PC-3 (cell line): ENCODE results near the gene CD1B. TPM values are rescaled to one million over a fixed set of nuclear protein-coding genes. Genes with fewer than 3 reads are reported as not detected.

Experiments used
- ATAC-seq: fragments of 200-7000 bp; cut with Tn5 transposase; 2 replicates; pipeline ENCODE4 v1.9.1; 2020; ENCODE audit warnings: mild to moderate bottlenecking, moderate library complexity
- BruUV-seq: library from RNA; stranded (reverse); fragments of 400-500 nt; replicated peaks from 2 replicates; lab custom pipeline; 2021; lab: Mats Ljungman, UMichigan
- CTCF ChIA-PET: fragments of 300-600 bp; sonication (Branson Sonifier 250); formaldehyde crosslinking; loops from one replicate; lab custom pipeline; 2022; ENCODE audit warnings: antibody characterized with exemption; lab: Charles Lee
- POLR2A ChIA-PET: fragments of 300-600 bp; sonication (Branson Sonifier 250); formaldehyde crosslinking; loops from one replicate; lab custom pipeline; 2022; ENCODE audit warnings: antibody characterized with exemption; ENCODE audit not compliant: unreplicated experiment; lab: Charles Lee
- DNase-seq: peaks from one replicate; pipeline ENCODE4 v3.0.0-alpha.2; 2015
- H2AFZ ChIP-seq: fragments of 300-600 bp; sonication (generic); 2 replicates; pipeline ENCODE4 v1.6.0; 2016; ENCODE audit warnings: antibody characterized with exemption, low read length
- H3F3A ChIP-seq: fragments of 300-600 bp; sonication (generic); one replicate; pipeline ENCODE4 v1.6.0; 2017; ENCODE audit warnings: antibody characterized with exemption, low read length, control low read depth, mild to moderate bottlenecking; ENCODE audit not compliant: unreplicated experiment
- H3K27ac ChIP-seq: fragments of 300-600 bp; sonication (generic); 2 replicates; pipeline ENCODE4 v1.5.1; 2016; ENCODE audit warnings: mild to moderate bottlenecking, low read length
- H3K27me3 ChIP-seq: fragments of 300-600 bp; sonication (generic); 2 replicates; pipeline ENCODE4 v1.6.1; 2016; ENCODE audit warnings: low read length, mixed read lengths
- H3K36me3 ChIP-seq: fragments of 300-600 bp; sonication (generic); 2 replicates; pipeline ENCODE4 v1.6.1; 2016; ENCODE audit warnings: low read depth, mixed run types, low read length, mixed read lengths
- H3K4me1 ChIP-seq: fragments of 300-600 bp; sonication (generic); 2 replicates; pipeline ENCODE4 v1.5.1; 2016; ENCODE audit warnings: low read length; ENCODE audit not compliant: insufficient read depth
- H3K4me2 ChIP-seq: fragments of 300-600 bp; sonication (generic); 2 replicates; pipeline ENCODE4 v1.6.0; 2016; ENCODE audit warnings: low read length
- H3K4me3 ChIP-seq: fragments of 300-600 bp; sonication (generic); 2 replicates; pipeline ENCODE4 v1.5.1; 2016; ENCODE audit warnings: mild to moderate bottlenecking, low read length, mixed read lengths
- H3K79me2 ChIP-seq: fragments of 300-600 bp; sonication (generic); 2 replicates; pipeline ENCODE4 v1.6.1; 2017; ENCODE audit warnings: low read length, mixed read lengths
- H3K9ac ChIP-seq: fragments of 300-600 bp; sonication (generic); 2 replicates; pipeline ENCODE4 v1.6.0; 2016; ENCODE audit warnings: mild to moderate bottlenecking, low read length
- H3K9me2 ChIP-seq: fragments of 300-600 bp; sonication (generic); replicated peaks from 2 replicates; pipeline ENCODE4 v1.6.1; 2016; ENCODE audit warnings: mixed run types, low read length, mixed read lengths
- H3K9me3 ChIP-seq: fragments of 300-600 bp; sonication (generic); 2 replicates; pipeline ENCODE4 v1.6.1; 2016; ENCODE audit warnings: low read length, mixed read lengths
- H4K20me1 ChIP-seq: fragments of 300-600 bp; sonication (generic); 2 replicates; pipeline ENCODE4 v1.6.1; 2016; ENCODE audit warnings: low read length, mixed read lengths
- CTCF ChIP-seq: fragments of 300-600 bp; sonication (generic); conservative IDR thresholded peaks from 2 replicates; pipeline ENCODE4 v1.5.1; 2017; ENCODE audit warnings: antibody characterized with exemption, low read depth, mild to moderate bottlenecking, low read length
- EZH2 ChIP-seq: fragments of 300-600 bp; sonication (generic); IDR thresholded peaks from one replicate; pipeline ENCODE4 v1.6.1; 2017; ENCODE audit warnings: antibody characterized with exemption, mild to moderate bottlenecking, low read length; ENCODE audit not compliant: unreplicated experiment
- EZH2phosphoT487 ChIP-seq: fragments of 300-600 bp; sonication (generic); IDR thresholded peaks from 2 replicates; pipeline ENCODE4 v1.6.1; 2018; ENCODE audit warnings: mild to moderate bottlenecking, antibody characterized with exemption, low read length, borderline replicate concordance
- intact Hi-C: fragments of 100-400 bp; cut with micrococcal nuclease; formaldehyde crosslinking; loops from 2 replicates; pipeline ENCODE4 v1.9.0; 2023
- total RNA-seq: library from RNA; depleted of rRNA; stranded (reverse); fragments of >200 nt; gene quantifications from 2 replicates; pipeline ENCODE4 v1.2.3, GENCODE V29; 2014

The CD1B gene
- total RNA-seq, 1 experiment from 2014 or later, result not detected

GRCh38 chr1:158290321-158290844 is 40.9 kb downstream of the CD1B start:
- Histone ChIP-seq H3K27me3 (peaks cover 22% of the 10 kb centered on the region), H3K79me2 (no peaks in the 10 kb centered on the region), H3K4me3 (no peak overlapping the region), H3K36me3 (no peaks in the 10 kb centered on the region), H4K20me1 (no peaks in the 10 kb centered on the region), H3K4me1 (no peaks in the 10 kb centered on the region), H3F3A (no peaks in the 10 kb centered on the region), H3K9me2 (no peaks in the 10 kb centered on the region), H3K9me3 (0 out of 2 replicates have a peak, but pooled peaks cover 4% of the 10 kb centered on the region), H2AFZ (no peak overlapping the region), H3K9ac (no peak overlapping the region), H3K4me2 (no peak overlapping the region), H3K27ac (no peak overlapping the region)
- DNase-seq (no peak), ATAC-seq (no peak)
- POLR2A ChIA-PET, result no interaction called here
- intact Hi-C loops, result no loop called here
- no TSS peak for BruUV-seq
- CTCF ChIA-PET, result no interaction called here
- TF ChIP-seq EZH2phosphoT487 (no peak), CTCF (no peak), EZH2 (no peak)

- H3K79me2 ChIP-seq, result no peaks in the 10 kb centered on the region
- no peaks in the 10 kb centered on the region for H3F3A ChIP-seq
- no peaks in the 10 kb centered on the region for H3K36me3 ChIP-seq
- no peaks in the 10 kb centered on the region for H3K4me1 ChIP-seq
- CTCF ChIA-PET, result no interaction called here
- no peak within 1 kb of the TSS for H2AFZ ChIP-seq
- TF ChIP-seq EZH2phosphoT487 (no peak), CTCF (no peak), EZH2 (no peak)
- peaks cover 22% of the 10 kb centered on the region for H3K27me3 ChIP-seq
- DNase-seq (no peak), ATAC-seq (no peak)
- no peak within 1 kb of the TSS for H3K27ac ChIP-seq
- no peaks in the 10 kb centered on the region for H4K20me1 ChIP-seq
- 0 out of 2 replicates have a peak, but pooled peaks cover 4% of the 10 kb centered on the region for H3K9me3 ChIP-seq
- intact Hi-C loops, result no loop called here
- H3K9me2 ChIP-seq, result no peaks in the 10 kb centered on the region
- no TSS peak for BruUV-seq
- no peak within 1 kb of the TSS for H3K4me3 ChIP-seq
- POLR2A ChIA-PET, result no interaction called here
- no peak within 1 kb of the TSS for H3K4me2 ChIP-seq
- no peak within 1 kb of the TSS for H3K9ac ChIP-seq
Measured at GRCh38 chr1:158289811-158290210, 41.5 kb downstream of the CD1B start, which contains the start of gene CD1C. TSS of gene CD1C (plus strand) at chr1:158289923. CDS start at chr1:158290065, 142 bp downstream.

- no peaks in the 10 kb centered on the region for H3F3A ChIP-seq
- H3K9me3 ChIP-seq, result no peaks in the 10 kb centered on the region
- no peak overlapping the region for H2AFZ ChIP-seq
- no peaks in the 10 kb centered on the region for H4K20me1 ChIP-seq
- H3K4me2 ChIP-seq, result no peak overlapping the region
- no TSS peak for BruUV-seq
- H3K4me3 ChIP-seq, result no peak overlapping the region
- peaks cover 20% of the 10 kb centered on the region for H3K27me3 ChIP-seq
- ATAC-seq (no peak), DNase-seq (no peak)
- no peaks in the 10 kb centered on the region for H3K9me2 ChIP-seq
- no peaks in the 10 kb centered on the region for H3K79me2 ChIP-seq
- TF ChIP-seq CTCF (no peak), EZH2 (no peak), EZH2phosphoT487 (no peak)
- no peaks in the 10 kb centered on the region for H3K4me1 ChIP-seq
- POLR2A ChIA-PET, result no interaction called here
- H3K9ac ChIP-seq, result no peak overlapping the region
- H3K36me3 ChIP-seq, result no peaks in the 10 kb centered on the region
- intact Hi-C loops, result no loop called here
- CTCF ChIA-PET, result no interaction called here
- no peak overlapping the region for H3K27ac ChIP-seq
Measured at GRCh38 chr1:158286941-158287346, 44.4 kb downstream of the CD1B start.
